ENCODE data around the gene PVALEF.
"Not testable (repeated sequence)": the region's sequence is repeated elsewhere in the genome, so short reads cannot be mapped to it uniquely, and the experiment has no call there.

Gene PVALEF

DNA sequence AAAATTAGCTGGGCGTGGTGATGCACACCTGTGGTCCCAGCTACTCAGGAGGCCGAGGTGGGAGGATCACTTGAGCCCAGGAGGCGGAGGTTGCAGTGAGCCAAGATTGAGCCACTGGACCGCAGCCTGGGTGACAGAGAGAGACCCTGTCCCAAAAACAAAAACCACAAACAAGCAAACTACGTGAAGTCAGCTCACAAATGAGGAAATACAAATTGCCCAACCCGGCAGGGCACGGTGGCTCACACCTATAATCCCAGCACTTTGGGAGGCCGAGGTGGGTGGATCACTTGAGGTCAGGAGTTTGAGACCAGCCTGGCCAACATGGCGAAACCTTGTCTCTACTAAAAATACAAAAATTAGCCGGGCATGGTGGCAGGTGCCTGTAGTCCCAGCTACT, 19.1 kb upstream of the PVALEF start:
- DNase-seq, result not testable (repeated sequence)

DNA sequence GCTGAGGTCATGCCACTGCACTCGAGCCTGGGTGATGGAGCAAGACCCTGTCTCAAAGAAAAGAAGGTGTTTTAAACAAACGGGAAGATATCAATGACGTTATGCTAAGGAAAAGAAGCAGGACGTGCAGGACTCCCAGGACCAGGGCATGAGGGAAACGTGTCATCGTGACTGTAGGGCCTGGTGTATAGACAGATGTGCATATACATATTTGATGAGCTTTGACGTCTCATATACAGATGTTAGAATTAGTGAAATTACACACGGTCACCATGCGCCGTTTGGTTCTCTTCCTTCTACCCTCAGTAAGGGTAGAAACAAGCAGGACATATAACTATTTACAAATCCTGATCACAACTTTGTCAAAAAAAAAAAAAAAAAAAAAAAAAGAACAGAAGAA, 17.6 kb upstream of the PVALEF start:
- no peak for DNase-seq

DNA sequence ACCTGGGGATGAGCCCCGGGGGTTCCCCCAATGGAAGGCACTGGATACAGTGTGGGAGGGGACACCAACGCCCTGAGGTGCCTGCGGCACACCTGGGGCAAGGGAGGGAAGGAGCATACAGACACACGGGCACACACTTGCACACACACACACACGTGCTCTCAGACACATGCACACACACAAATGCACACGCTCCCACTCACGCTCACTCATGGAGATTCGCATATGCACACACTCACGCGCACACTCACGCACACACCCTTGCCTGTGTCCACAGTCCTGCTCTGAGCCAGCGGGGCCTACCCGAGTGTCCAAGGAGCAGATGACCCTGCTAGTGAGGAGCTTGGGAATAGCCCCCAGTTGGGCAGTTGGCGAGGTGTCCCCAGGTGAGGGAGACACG, 16.7 kb upstream of the PVALEF start:
- no peak for DNase-seq

DNA sequence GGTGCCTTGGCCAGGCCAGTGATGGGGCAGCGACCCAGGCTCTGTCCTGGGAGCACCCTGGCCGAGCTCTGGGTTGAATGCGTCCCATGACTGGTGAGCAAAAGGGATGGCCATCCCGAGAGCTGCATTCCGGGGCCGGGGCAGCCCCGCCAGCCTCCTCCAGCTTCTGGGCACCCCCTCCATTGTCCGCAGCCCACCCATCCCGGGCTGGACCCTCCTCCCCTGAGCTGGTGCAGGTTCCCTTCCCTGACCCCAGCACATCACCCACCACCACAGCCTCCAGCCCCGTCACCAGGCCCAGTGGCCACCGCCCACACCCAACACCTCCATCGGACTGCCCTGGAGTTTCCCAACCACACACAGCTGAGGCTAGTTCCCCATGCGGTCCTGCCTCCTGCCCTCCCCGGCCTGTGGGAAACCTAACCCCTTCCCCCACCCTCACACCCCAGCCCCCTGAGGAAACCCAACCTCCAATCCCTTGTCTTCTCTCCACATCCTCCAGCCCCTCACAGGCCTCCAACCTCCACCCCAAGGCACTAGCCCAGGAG, 16.2 kb upstream of the PVALEF start:
- no peak for DNase-seq

DNA sequence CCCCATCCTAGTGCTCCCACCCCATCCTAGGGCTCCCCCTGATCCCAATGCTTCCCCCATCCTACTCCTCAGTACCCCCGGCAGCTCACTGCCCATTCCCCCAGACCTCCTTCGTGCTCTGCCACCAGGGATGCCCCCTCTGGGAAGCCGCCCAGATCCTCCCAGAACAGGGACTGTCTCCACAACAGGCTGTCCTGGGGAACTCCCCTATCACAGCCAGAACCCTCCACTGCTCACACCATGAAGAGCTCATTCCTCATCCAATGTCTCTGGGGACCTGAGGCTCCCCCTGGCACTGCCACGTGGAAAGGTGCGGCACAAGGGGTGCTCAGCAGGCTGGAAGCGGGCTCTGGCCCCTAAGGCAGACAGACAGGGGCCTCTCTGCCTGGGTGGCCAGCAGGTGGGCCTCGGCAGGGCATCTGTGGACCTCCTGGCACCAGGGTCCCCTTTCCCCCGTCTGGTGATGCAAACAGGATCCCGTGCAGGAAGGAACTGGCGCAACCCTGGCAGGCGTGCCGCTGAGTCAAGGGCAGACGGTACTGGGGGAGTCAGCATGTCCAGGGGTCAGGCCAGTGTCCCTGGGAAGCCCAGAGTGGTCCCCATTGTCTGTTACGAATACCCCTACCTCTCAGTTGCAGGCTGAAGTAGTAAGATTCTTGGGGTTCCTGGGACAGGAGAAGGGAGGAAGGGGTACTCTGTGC, 14.8 kb upstream of the PVALEF start:
- peak in 1 of 2 donors; percentile 45 for DNase-seq

DNA sequence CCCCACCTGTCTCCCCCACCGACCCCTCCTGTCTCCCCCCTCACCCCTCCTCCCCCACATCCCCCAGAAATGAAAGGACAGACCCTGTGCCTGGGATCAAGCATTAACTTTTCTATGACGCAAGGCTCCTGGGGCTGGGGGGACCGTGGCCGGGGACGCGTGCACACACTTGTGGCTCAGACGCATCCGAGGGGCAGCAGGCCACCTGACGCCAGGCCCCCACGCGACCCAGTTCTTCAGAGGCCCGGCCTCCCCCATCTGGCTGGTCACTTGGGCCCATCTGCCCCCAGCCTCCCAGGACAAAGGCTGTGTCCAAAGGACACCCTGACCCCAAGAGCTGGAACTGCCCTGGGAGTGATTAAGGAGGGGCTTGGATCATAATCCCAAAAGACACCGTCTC, 14.0 kb upstream of the PVALEF start:
- DNase-seq, result no peak

DNA sequence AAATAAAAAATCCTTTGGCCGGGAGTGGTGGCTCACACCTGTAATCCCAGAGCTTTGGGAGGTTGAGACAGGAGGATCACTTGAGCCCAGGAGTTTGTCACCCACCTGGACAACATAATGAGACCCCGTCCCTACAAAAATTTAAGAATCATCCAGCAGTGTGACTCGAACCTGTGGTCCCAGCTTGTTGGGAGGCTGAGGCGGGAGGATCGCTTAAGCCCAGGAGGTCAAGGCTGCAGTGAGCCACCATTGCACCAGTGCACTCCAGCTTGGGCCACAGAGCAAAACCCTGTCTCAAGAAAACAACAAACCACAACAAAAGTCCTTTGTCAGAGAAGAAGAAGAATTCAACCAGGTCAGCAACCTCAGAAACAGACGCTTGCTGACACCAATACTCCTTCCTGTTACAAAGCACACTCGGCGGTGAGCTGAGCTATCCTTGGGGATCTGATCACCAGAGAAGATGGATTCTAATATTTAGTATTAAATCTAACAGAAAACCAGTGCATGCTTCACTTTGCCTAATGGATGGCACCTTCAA, 12.9 kb upstream of the PVALEF start:
- no peak for DNase-seq

DNA sequence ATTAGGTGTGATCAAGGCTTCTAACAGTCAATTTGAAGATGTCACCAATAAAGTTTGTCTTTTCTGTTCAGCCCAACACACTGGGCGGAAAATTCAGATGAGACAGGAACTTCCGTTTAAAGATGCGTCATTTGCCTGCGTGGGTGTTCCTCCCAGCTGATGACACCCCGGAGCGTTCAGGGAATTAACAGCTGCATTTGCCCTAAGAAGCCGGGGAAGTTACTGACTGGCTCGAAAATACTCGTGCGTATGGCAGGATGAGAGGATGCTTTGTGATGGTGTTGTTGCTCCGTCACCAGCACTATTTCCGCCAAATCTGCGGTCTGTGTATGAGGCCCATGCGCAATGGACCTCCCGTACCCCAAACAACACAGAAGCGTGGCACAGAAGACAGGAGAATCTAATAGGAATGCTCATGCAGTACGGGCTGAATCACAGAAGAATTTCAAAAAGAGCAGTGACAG, 11.9 kb upstream of the PVALEF start:
- DNase-seq, result no peak

DNA sequence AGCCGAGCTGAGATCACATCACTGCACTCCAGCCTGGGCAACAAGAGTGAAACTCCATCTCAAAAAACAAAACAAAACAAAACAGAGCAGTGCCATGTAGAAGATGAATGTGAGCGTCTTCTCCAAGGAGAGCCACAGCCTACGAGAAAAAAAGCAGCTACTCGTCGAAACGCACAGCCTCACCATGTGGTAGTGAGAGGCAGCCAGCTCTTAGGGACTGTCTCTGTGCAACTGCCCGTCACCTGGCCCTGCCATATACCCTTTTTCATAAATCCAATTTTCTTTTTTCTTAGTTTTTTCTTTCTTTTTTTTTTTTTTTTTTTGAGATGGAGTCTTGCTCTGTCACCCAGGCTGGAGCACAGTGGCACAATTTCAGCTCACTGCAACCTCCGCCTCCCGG, 11.3 kb upstream of the PVALEF start:
- DNase-seq, result not testable (repeated sequence)

DNA sequence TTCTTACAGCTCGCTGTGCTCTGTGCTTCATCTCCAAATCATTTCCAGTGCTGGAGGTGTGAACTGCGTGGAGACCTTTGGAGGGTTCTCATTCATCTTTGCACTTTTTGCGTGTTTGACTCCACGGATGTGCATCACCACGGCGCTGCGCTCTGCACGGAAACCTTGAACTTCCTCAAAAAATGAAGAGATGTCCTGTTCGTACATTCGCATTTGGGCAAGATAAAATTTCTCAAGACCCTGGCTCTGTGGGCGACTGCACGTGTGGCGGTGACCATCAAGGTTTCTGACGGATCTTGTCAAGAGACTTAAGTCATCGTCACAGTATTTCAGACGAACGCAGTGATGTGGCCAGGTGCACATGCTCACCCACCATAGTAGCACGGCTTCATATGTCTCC, 10.3 kb upstream of the PVALEF start:
- no peak for DNase-seq

DNA sequence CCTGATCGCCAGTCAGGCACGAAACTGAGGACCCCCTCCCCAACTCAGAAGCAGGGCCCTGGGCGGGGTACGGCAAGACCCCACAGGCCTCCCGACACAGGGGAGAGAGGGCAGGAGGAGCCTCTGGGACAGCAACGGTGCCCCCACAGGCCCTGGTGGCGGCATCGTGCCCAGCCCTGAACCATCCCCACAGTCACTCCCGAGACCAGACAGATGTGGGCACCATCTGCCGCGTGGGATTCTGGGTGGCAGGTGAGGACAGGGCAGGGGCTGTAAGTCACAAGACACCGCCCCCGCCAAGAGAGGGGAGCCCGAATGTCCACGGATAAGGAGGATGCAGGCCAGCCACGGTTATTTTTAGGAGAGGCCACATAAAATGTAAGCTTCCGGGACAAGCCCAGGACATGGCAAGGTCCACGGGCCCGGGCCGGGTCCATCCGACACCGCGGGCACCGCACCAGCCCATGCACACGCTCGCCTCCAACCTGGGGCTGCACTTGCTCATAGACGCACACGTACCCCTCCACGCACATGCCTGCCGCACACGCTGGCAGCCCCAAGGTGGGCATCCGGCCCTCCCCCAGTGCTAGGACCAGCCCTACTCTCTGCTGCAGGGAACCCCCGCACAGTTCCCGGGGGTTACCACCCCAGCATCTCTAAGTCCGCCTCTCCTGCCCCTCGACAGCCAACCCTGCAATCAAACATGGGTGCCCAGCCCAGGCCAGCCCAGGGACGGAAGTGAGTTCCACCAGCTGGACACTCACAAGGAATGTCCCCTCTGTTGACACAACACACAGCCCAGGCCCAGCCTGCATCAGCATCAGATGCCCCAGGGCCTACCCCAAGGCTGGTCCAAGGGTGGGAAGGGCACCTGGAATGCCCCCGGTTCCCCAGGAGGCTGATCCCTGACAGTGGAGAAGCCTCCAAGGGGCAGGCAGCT, 8.2 kb upstream of the PVALEF start:
- no peak for DNase-seq

DNA sequence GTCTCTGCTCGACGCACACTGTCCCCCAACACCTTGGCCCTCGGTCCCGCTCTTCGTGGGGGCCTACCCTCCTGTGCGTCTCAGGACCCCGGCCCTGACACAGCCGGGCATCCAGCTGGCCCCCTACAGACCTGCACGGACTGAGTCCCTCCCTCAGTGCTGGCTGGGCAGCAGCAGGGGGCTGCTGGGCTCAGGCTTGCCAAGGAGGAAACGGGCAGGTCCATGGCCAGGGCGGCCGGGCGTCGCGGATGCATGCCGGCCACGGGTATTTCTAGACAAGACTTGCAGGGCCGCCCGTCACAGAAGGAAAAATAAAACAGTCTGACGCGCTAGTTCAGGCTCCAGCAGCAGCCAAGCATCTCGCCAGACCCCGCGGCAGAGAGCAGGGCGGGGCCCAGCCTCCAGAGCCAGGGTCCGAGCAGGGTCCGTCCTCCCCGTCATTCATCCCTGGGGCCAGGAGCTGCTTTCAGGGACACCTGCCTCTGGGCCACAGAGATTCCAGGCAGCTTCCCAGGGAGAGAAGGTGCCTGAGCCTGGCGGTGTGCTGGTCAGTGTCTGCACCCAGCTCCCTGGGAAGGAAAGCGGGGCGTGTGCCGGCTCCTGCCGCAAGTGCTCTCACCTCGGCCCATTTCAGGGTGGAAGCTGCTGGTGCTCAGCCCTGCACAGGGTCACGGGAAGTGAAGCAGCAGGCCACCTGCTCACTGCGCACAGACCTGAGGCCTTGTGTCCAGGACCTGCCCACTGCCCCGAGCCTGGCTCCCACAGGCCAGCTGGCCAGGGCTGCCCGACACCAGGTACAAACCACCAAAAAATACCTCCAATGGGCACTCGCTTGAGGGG, 7.2 kb upstream of the PVALEF start:
- no peak for DNase-seq

DNA sequence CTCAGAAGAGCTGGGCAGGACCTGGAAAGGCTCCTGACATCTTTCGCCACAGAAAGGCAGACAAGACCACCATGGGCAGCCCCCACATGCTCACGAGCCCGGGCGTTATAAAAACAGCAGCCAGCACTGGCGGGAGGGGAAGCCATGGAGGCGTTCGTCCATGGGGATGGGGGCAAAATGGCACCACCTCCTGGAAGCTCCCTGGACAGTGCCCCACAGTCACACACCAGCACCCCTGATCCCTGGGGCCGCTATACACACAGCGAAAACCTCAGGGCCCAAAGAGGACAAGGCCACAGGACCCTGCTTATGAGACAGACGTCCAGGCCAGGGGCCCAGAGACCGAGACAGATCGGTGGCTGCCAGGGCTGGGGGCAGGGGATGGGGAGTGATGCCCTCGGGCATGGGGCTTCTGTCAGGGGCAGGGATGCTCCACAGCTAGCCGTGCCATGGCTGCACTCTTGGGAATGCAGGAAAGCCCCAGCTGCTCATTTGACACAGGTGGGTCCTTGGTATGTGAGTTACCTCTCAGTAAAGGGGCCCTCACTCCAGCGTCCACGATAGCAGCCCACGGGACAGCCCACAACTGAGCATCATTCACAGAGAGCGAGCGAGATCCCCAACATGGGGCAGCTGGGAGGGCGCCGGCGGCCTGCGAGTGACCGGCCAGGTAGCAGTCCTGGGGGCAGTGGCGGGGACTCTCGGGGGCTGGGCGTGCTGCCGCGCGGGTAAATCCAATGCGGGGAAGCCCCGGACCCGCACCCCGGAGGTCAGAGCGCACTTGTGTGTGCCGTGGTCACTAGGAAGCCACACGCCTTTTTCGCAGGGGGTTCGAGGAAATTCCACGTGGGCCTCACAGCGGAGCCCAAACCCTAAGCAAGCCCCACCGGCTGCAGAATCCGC, 6.4 kb upstream of the PVALEF start:
- no peak for DNase-seq

DNA sequence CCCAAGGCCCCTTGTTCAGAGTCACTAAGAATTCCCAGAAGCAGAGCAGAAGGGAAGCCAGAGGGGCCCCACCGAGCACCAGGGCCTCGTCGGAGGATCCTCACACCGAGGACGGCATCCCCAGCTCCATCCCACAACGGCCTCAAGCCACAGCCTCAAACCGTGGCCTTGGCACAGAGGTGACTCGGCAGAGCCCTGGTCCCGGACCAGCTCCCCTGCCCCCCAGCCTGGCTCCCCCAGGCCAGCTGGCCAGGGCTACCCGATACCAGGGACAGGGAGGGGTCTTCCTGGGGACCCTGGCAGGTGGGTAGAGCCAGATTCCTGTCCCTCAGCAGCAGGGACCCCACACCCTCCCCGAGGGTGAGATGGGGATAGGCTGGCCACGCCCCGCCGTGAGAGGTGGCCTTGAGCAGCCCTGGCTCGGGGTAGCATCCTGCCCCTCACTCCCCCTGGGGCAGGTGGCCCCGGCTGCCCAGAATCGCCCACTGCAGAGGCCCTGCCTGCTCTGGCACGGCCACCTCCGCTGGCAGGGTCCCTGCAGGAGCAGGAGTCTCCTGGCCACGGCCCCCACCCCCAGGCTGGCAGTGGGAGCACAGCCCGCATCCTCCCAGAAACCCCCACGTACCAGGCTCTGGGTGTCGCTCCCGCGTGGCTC, 5.6 kb upstream of the PVALEF start:
- no peak for DNase-seq

DNA sequence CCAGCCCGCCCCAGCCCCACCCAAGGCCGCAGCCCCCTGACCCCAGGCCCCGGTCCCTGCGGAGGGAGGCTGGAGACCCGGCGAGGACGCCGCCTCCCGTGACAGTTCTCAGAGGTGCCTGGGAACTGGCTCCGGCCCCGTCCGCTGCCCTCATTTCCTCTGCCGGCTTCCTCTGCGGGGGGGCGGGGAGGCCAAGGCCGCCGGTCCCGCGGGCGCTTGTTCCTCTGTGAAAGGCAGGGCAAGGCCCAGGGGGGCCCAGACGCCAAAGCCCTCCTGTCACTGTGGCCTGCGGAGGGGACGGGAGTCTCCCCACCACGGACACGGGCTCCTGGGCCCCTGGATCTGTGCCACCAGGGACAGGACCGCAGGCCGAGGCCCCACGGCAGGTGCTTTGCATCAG, 5.0 kb upstream of the PVALEF start:
- DNase-seq, result peak in 1 of 2 donors; percentile 34

DNA sequence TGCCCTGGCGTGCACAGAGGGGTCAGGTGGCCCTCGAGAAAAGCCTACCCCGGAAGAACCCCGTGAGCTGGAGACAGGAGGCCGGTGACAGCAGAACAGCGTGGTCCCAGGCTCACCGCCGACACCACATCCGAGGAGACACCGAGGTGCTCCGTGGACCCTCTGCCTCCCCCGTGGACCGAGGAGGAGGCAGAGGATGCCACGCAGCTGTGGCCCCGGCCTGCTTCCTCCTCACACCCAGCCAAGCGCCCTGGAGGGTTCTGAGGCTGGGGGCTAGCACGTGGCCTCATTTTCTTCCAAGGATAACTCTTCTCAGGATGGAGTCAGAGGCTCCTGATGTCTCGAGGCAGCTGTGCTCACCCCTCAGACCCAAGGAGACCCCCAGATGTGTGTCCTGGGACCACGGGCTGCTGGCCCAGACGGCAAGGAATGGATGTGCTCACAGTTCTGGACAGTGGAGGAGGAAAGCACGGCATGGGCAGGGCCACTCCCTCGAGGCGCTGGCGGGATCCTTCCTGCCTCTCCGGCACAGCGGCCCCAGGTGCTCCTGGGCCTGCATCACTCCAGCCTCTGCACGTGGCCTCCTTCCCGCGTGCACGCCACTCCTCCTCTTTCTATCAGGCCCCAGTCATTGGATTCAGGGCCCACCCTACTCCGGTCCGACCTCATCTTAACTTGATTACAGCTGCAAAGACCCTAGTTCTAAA, 4.4 kb upstream of the PVALEF start:
- no peak for DNase-seq

DNA sequence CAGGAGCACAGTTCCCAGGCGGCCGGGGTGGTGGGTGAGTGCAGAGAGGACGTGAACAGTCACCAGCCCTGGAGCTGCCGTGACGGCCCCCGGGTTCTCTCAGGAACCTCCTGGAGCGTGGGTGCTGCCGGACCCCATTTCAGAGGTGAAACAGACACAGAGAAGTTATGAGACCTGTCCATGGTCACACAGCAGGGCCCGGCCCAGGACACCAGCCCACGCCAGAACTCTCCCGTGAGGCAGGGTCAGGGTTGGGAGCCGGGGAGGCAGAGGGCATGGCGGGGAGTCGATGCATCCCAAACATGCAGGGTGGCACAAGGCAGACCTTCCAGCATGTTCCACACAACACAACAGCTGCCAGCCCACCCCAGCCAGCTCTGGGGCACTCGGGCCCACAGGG, 3.8 kb upstream of the PVALEF start:
- DNase-seq, result no peak

DNA sequence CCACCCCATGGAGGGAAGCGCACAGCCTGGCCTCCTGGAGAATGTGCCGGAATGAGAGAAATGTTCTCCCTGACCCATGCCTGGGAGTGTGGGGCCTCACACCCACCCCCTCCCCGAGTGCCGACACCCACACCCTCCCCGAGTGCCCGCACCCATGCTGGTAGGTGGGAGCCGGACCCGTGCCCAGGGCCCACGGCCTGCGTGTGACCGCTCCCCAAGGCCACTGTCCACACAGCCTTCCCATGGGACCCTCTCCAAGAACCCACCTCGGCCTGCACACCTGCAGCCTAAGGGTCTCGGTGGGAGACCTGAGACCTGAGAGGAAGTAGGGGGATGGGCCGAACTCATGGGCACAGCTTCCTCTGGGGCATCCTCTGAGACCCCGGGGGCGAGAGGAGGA, 3.3 kb upstream of the PVALEF start:
- DNase-seq, result no peak

DNA sequence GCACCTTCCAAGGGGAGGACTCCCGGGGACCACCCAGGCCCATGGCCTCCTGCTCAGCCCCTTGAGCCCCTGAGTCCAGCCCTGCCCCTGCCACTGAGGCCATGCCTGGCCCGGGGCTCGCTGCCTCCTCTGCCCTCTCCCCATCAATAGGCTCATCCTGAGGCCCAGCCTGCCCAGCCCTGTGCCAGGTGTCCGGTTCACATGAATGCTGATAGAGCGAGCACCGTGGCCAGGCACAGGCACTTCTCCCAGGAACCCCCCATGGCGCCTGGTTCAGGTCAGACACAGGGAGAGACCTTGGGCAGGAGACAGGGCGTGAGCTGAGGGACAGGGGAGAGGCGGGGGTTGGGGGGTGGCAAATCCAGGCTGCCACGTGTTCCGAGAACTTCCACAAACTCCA, 2.8 kb upstream of the PVALEF start:
- no peak for DNase-seq

DNA sequence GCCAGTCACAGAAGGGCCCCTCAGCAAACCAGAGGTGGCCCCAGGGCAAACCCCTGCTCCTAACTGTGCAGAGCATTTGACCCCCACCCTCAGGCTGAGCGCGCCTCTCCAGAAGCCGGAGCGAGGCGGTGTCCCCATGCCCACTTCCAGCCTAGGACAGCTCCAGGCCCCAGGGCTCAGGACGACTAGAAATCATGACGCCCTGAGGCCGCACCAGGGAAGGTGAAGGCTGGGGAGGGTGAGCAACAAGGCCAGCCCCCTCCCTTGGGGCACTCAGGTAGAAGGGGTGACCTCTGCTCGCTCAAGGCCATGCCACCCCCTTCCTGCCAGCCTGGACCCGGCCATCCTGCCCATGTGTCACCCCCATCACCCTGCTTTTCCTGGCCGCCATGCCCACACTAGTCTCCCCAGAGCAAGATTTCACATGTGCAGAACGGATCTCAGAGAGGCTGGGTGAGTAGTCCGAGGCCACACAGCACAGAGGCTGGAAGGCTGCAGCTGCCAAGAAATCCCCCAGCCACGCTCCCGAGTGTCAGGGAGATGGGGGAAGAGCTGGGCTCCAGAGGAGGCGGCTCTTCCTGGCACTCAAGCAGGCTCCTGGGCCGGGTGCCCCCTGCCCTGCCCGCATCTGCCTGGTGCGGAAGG, 2.1 kb upstream of the PVALEF start:
- DNase-seq, result no peak
